HUES6 (cell line): Measurements from ENCODE around the gene GBA2.

Experiments used
- H3K27ac ChIP-seq: 2 replicates; pipeline ENCODE4 v1.7.0; 2013; ENCODE audit warnings: low read depth, mild to moderate bottlenecking, low read length, inconsistent platforms
- H3K27me3 ChIP-seq: 2 replicates; pipeline ENCODE4 v1.6.1; 2013; ENCODE audit warnings: low read length; ENCODE audit not compliant: control insufficient read depth, insufficient read depth
- H3K36me3 ChIP-seq: 2 replicates; pipeline ENCODE4 v1.6.1; 2013; ENCODE audit warnings: low read length; ENCODE audit not compliant: control insufficient read depth, insufficient read depth
- H3K4me1 ChIP-seq: 2 replicates; pipeline ENCODE4 v1.6.1; 2013; ENCODE audit warnings: low read length; ENCODE audit not compliant: control insufficient read depth, insufficient read depth
- H3K4me3 ChIP-seq: 2 replicates; pipeline ENCODE4 v1.5.1; 2013; ENCODE audit warnings: low read depth, low read length
- H3K9ac ChIP-seq: one replicate; pipeline ENCODE4 v1.6.1; 2013; ENCODE audit warnings: mild to moderate bottlenecking, low read length
- H3K9me3 ChIP-seq: 2 replicates; pipeline ENCODE4 v1.6.1; 2013; ENCODE audit warnings: low read depth, low read length; ENCODE audit not compliant: control insufficient read depth, insufficient read depth

The GBA2 gene

GRCh38 chr9:35716230-35716629 is 32.8 kb downstream of the GBA2 start:
- H3K9ac ChIP-seq = no peak overlapping the region
- no peaks in the 10 kb centered on the region for H3K27me3 ChIP-seq
- no peak overlapping the region for H3K4me3 ChIP-seq
- peaks cover 98% of the 10 kb centered on the region for H3K36me3 ChIP-seq
- H3K4me1 ChIP-seq = peaks cover 3% of the 10 kb centered on the region; the same call in 1 of the 2 replicates
- no peak overlapping the region for H3K27ac ChIP-seq
- no peaks in the 10 kb centered on the region for H3K9me3 ChIP-seq

- H3K27ac ChIP-seq = no peak overlapping the region
- peaks cover 3% of the 10 kb centered on the region; the same call in 1 of the 2 replicates for H3K4me1 ChIP-seq
- peak overlapping the region; percentile 29 for H3K9ac ChIP-seq
- no peaks in the 10 kb centered on the region for H3K9me3 ChIP-seq
- H3K36me3 ChIP-seq = peaks cover 95% of the 10 kb centered on the region
- H3K27me3 ChIP-seq = no peaks in the 10 kb centered on the region
- H3K4me3 ChIP-seq = no peak overlapping the region
These were observed 34.3 kb downstream of the GBA2 start for GRCh38 chr9:35714579-35715252.

- Histone ChIP-seq H3K4me3 (no peak overlapping the region), H3K27me3 (no peaks in the 10 kb centered on the region), H3K9ac (no peak overlapping the region), H3K9me3 (no peaks in the 10 kb centered on the region), H3K36me3 (peaks cover 92% of the 10 kb centered on the region), H3K27ac (no peak overlapping the region), H3K4me1 (peaks cover 3% of the 10 kb centered on the region; the same call in 1 of the 2 replicates)
These were observed 34.9 kb downstream of the GBA2 start for GRCh38 chr9:35714123-35714522.

GRCh38 chr9:35713578-35713977 is 35.5 kb downstream of the GBA2 start:
- Histone ChIP-seq H3K4me3 (no peak overlapping the region), H3K9me3 (no peaks in the 10 kb centered on the region), H3K36me3 (peaks cover 92% of the 10 kb centered on the region), H3K27me3 (no peaks in the 10 kb centered on the region), H3K4me1 (peaks cover 3% of the 10 kb centered on the region; the same call in 1 of the 2 replicates), H3K27ac (no peak overlapping the region), H3K9ac (no peak overlapping the region)

GRCh38 chr9:35712762-35713400 is 36.1 kb downstream of the GBA2 start:
- Histone ChIP-seq H3K9ac (no peak overlapping the region), H3K27ac (no peak overlapping the region), H3K4me3 (no peak overlapping the region), H3K27me3 (no peaks in the 10 kb centered on the region), H3K9me3 (no peaks in the 10 kb centered on the region), H3K4me1 (peaks cover 3% of the 10 kb centered on the region; the same call in 1 of the 2 replicates), H3K36me3 (peaks cover 91% of the 10 kb centered on the region)

- no peaks in the 10 kb centered on the region for H3K27me3 ChIP-seq
- peaks cover 91% of the 10 kb centered on the region for H3K36me3 ChIP-seq
- no peaks in the 10 kb centered on the region for H3K9me3 ChIP-seq
- no peak overlapping the region for H3K9ac ChIP-seq
- no peak overlapping the region for H3K27ac ChIP-seq
- H3K4me3 ChIP-seq = no peak overlapping the region
- peaks cover 3% of the 10 kb centered on the region; the same call in 1 of the 2 replicates for H3K4me1 ChIP-seq
These were observed 37.3 kb downstream of the GBA2 start for GRCh38 chr9:35711501-35712428.

GRCh38 chr9:35710818-35711500 is 38.1 kb downstream of the GBA2 start:
- H3K27me3 ChIP-seq = no peaks in the 10 kb centered on the region
- no peak overlapping the region for H3K4me3 ChIP-seq
- peaks cover 91% of the 10 kb centered on the region for H3K36me3 ChIP-seq
- no peaks in the 10 kb centered on the region for H3K9me3 ChIP-seq
- peaks cover 3% of the 10 kb centered on the region; the same call in 1 of the 2 replicates for H3K4me1 ChIP-seq
- no peak overlapping the region for H3K9ac ChIP-seq
- H3K27ac ChIP-seq = no peak overlapping the region

GRCh38 chr9:35708146-35708545 is 40.9 kb downstream of the GBA2 start:
- peaks cover 92% of the 10 kb centered on the region for H3K36me3 ChIP-seq
- no peaks in the 10 kb centered on the region for H3K27me3 ChIP-seq
- H3K27ac ChIP-seq = no peak overlapping the region
- no peaks in the 10 kb centered on the region for H3K9me3 ChIP-seq
- peaks cover 3% of the 10 kb centered on the region; the same call in 1 of the 2 replicates for H3K4me1 ChIP-seq
- H3K4me3 ChIP-seq = no peak overlapping the region
- no peak overlapping the region for H3K9ac ChIP-seq

- H3K27me3 ChIP-seq = no peaks in the 10 kb centered on the region
- H3K9me3 ChIP-seq = no peaks in the 10 kb centered on the region
- H3K36me3 ChIP-seq = peaks cover 92% of the 10 kb centered on the region
- H3K9ac ChIP-seq = no peak overlapping the region
- H3K27ac ChIP-seq = no peak overlapping the region
- H3K4me1 ChIP-seq = peaks cover 1% of the 10 kb centered on the region; the same call in 1 of the 2 replicates
- H3K4me3 ChIP-seq = no peak overlapping the region
These were observed 42.1 kb downstream of the GBA2 start for GRCh38 chr9:35706951-35707350.

GRCh38 chr9:35705836-35706430 is 43.1 kb downstream of the GBA2 start:
- no peak overlapping the region for H3K4me3 ChIP-seq
- no peaks in the 10 kb centered on the region for H3K27me3 ChIP-seq
- no peaks in the 10 kb centered on the region for H3K9me3 ChIP-seq
- H3K27ac ChIP-seq = no peak overlapping the region
- H3K4me1 ChIP-seq = no peaks in the 10 kb centered on the region
- H3K36me3 ChIP-seq = peaks cover 92% of the 10 kb centered on the region
- H3K9ac ChIP-seq = no peak overlapping the region
